Caco-2 (cell line): Measurements from ENCODE around the gene GPATCH8. TPM values are rescaled to one million over a fixed set of nuclear protein-coding genes. Genes with fewer than 3 reads are reported as not detected.

ENCODE experiments used
- BruUV-seq: library from RNA; stranded (reverse); fragments of 400-500 nt; replicated peaks from 2 replicates; lab custom pipeline; 2021; lab: Mats Ljungman, UMichigan
- CTCF ChIA-PET: fragments of 300-600 bp; sonication (Branson Sonifier 250); formaldehyde crosslinking; loops from one replicate; lab custom pipeline; 2022; ENCODE audit warnings: antibody characterized with exemption; lab: Charles Lee
- POLR2A ChIA-PET: fragments of 300-600 bp; sonication (Branson Sonifier 250); formaldehyde crosslinking; loops from one replicate; lab custom pipeline; 2022; ENCODE audit warnings: antibody characterized with exemption; lab: Charles Lee
- DNase-seq, 2 experiments: peaks; one replicate each; pipeline versions ENCODE4 v3.0.0 to v3.0.0-alpha.2; 2020 to 2022
- H3K27me3 ChIP-seq: replicated peaks from 2 replicates; pipeline ENCODE4 v1.6.0; 2011; ENCODE audit warnings: low read length; ENCODE audit not compliant: control insufficient read depth, insufficient read depth
- H3K36me3 ChIP-seq: 2 replicates; pipeline ENCODE4 v1.5.1; 2011; ENCODE audit warnings: low read length; ENCODE audit not compliant: control insufficient read depth, insufficient read depth
- H3K4me1 ChIP-seq: fragments of 250-450 bp; sonication (Bioruptor Pico); 2 replicates; pipeline ENCODE4 v1.5.1; 2020; ENCODE audit warnings: mild to moderate bottlenecking
- H3K4me3 ChIP-seq: 2 replicates; pipeline ENCODE4 v1.5.1; 2011; ENCODE audit warnings: low read depth, mild to moderate bottlenecking, control low read depth, low read length
- H3K9me3 ChIP-seq: fragments of 250-450 bp; sonication (Bioruptor Pico); 2 replicates; pipeline ENCODE4 v1.5.1; 2020; ENCODE audit warnings: mild to moderate bottlenecking, moderate library complexity
- H3K27ac Mint-ChIP-seq: one replicate; pipeline ENCODE4 v1.8.0; 2022; ENCODE audit warnings: mixed read lengths; ENCODE audit not compliant: unreplicated experiment
- H3K27me3 Mint-ChIP-seq: one replicate; pipeline ENCODE4 v1.8.0; 2022; ENCODE audit warnings: mixed read lengths; ENCODE audit not compliant: insufficient read depth, unreplicated experiment
- H3K36me3 Mint-ChIP-seq: one replicate; pipeline ENCODE4 v1.8.0; 2022; ENCODE audit warnings: mild to moderate bottlenecking, mixed read lengths; ENCODE audit not compliant: insufficient read depth, unreplicated experiment
- H3K4me1 Mint-ChIP-seq: one replicate; pipeline ENCODE4 v1.8.0; 2022; ENCODE audit warnings: low read depth, mixed read lengths; ENCODE audit not compliant: unreplicated experiment
- H3K4me3 Mint-ChIP-seq: one replicate; pipeline ENCODE4 v1.8.0; 2022; ENCODE audit warnings: mild to moderate bottlenecking, moderate library complexity, mixed read lengths; ENCODE audit not compliant: unreplicated experiment
- H3K9me3 Mint-ChIP-seq: one replicate; pipeline ENCODE4 v1.8.0; 2022; ENCODE audit warnings: mixed read lengths; ENCODE audit not compliant: unreplicated experiment
- intact Hi-C: fragments of 100-400 bp; cut with micrococcal nuclease; formaldehyde crosslinking; loops from one replicate; pipeline ENCODE4 v1.10.0; 2022; ENCODE audit not compliant: unreplicated experiment
- total RNA-seq: library from RNA; stranded (reverse); gene quantifications from 2 replicates; pipeline ENCODE4 v1.2.3, GENCODE V29; 2022
- TF ChIP-seq, protein P1 (sequence below), 2 experiments: fragments of 200-600 bp in 1 of 2; IDR thresholded peaks; 1 replicate in 1 of 2; 2 replicates in 1 of 2; pipeline versions ENCODE4 v1.5.1 to v1.8.0; 2011 to 2022; ENCODE audit warnings: antibody characterized with exemption in 1 of 2, control low read depth in 1 of 2, inconsistent platforms in 1 of 2, low read depth in 1 of 2, low read length in 1 of 2, mild to moderate bottlenecking in 1 of 2, moderate library complexity in 1 of 2; ENCODE audit not compliant: insufficient read depth in 1 of 2, severe bottlenecking in 1 of 2, unreplicated experiment in 1 of 2

The GPATCH8 gene
- total RNA-seq, 1 experiment from 2014 or later: 53.4 TPM

DNA sequence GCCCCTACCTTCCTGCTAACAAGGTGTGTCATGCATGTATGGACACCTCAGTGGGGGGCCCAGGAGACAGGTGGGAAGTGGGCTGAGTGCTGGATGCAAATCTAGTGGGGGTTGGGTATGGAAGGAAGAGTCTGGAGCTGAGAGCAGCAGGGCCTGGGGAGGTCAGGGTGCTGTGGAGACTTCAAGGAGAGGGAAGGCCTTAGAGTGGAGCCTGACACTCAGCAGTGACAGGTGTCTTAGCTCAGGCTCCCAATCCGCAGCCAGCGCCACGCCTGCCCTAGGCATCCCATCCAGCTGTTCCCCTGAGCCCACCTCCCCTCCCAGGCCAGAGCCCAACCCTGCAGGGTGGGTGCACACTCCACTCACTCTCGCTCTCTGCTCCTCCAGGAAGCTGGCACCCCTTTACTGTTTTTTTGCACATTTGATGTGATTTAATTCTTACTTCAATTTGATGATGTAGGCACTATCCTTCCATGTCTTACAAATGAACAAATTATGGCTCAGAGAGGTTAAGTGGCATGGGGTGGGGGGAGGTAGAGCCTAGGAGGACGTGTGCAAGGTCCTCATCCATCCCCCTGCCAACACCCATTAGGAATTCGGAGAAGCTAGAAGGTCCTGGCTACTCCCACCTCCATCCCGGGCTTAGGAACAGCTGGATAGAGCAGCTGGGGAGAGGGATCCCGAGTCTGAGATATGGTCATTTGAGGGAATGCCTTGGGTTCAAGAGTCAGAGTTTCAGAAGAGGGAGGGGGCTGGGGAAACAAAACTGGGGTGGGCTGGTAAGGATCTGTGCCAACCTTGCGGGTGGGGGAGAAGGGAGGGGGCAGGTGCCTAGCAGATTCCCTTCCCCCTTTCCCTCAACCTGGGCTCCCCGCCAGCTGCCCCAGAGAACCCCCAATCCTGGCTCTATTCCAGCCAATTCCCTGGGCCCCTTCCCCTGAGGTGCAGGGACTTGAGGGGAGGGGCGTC is 141.6 kb downstream of the GPATCH8 start:
- H3K27me3 ChIP-seq: 0 out of 2 replicates have a peak, but pooled peaks cover 1% of the 10 kb centered on the region
- H3K36me3 ChIP-seq: no peaks in the 10 kb centered on the region
- Mint-ChIP-seq H3K9me3 (no peaks in the 10 kb centered on the region), H3K27me3 (peaks cover 5% of the 10 kb centered on the region), H3K27ac (no peak overlapping the region), H3K36me3 (no peaks in the 10 kb centered on the region), H3K4me1 (peaks cover 17% of the 10 kb centered on the region), H3K4me3 (no peak overlapping the region)
- H3K4me1 ChIP-seq: peaks cover 10% of the 10 kb centered on the region; the same call in 1 of the 2 replicates
- no peaks in the 10 kb centered on the region for H3K9me3 ChIP-seq
- BruUV-seq: no TSS peak
- CTCF ChIA-PET: interaction anchor here (0.8 to 1.8 kb wide), 3 partner anchors 10 to 162 kb away, joined by 3 to 4 read pairs (median 3); partner anchors contain the start of gene GRN
- peak in 1 of 2 experiments; percentile 37 for DNase-seq
- intact Hi-C loops: no loop called here
- no peak overlapping the region for H3K4me3 ChIP-seq
- TF ChIP-seq, protein P1, sequence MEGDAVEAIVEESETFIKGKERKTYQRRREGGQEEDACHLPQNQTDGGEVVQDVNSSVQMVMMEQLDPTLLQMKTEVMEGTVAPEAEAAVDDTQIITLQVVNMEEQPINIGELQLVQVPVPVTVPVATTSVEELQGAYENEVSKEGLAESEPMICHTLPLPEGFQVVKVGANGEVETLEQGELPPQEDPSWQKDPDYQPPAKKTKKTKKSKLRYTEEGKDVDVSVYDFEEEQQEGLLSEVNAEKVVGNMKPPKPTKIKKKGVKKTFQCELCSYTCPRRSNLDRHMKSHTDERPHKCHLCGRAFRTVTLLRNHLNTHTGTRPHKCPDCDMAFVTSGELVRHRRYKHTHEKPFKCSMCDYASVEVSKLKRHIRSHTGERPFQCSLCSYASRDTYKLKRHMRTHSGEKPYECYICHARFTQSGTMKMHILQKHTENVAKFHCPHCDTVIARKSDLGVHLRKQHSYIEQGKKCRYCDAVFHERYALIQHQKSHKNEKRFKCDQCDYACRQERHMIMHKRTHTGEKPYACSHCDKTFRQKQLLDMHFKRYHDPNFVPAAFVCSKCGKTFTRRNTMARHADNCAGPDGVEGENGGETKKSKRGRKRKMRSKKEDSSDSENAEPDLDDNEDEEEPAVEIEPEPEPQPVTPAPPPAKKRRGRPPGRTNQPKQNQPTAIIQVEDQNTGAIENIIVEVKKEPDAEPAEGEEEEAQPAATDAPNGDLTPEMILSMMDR (IDR thresholded peaks at IDR 0.05; ENCODE audit: insufficient read depth in 1 of 2, low read depth in 1 of 2, low read length in 1 of 2, severe bottlenecking in 1 of 2, unreplicated experiment in 1 of 2): no peak
- POLR2A ChIA-PET: interaction anchor here (1.0 kb wide), 1 partner anchor 16 kb away, joined by 3 read pairs; no protein-coding TSS in a partner anchor

DNA sequence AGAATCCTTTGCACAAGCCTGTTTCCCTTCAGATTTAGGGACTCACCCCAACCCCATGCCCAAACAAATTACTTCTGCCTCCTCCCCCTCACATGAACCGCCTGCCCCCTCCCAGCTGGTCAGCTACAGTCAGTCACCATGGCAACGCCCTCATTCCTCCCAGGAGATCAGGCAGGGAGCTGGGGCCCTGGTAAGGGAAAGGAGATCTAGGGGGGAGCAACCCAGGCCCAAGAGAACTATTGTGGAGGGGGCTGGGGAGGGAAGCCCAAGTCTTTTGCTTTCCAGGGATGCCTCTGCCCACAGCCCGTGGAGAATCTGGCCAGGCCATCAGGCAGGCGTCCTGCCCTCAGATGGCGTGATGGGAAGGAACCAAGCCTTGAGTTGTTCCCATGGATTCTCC is 142.4 kb downstream of the GPATCH8 start:
- Histone ChIP-seq H3K36me3 (no peaks in the 10 kb centered on the region), H3K27me3 (0 out of 2 replicates have a peak, but pooled peaks cover 1% of the 10 kb centered on the region), H3K4me3 (no peak overlapping the region), H3K9me3 (no peaks in the 10 kb centered on the region), H3K4me1 (peaks cover 10% of the 10 kb centered on the region; the same call in 1 of the 2 replicates)
- no peaks in the 10 kb centered on the region for H3K36me3 Mint-ChIP-seq
- TF ChIP-seq, protein P1 (IDR thresholded peaks at IDR 0.05; ENCODE audit: insufficient read depth in 1 of 2, low read depth in 1 of 2, low read length in 1 of 2, severe bottlenecking in 1 of 2, unreplicated experiment in 1 of 2): no peak
- ChIA-PET CTCF (interaction anchor here (1.5 kb wide), 1 partner anchor 15 kb away, joined by 3 read pairs; the partner anchor contains the start of gene GRN), POLR2A (interaction anchor here (1.0 kb wide), 1 partner anchor 15 kb away, joined by 3 read pairs; no protein-coding TSS in a partner anchor)
- H3K4me3 Mint-ChIP-seq: no peak overlapping the region
- peak; percentile 38 to 52 for DNase-seq
- intact Hi-C loops: no loop called here
- no TSS peak for BruUV-seq
- H3K4me1 Mint-ChIP-seq: peaks cover 17% of the 10 kb centered on the region
- peaks cover 3% of the 10 kb centered on the region for H3K27me3 Mint-ChIP-seq
- H3K27ac Mint-ChIP-seq: peak overlapping the region; percentile 53
- no peaks in the 10 kb centered on the region for H3K9me3 Mint-ChIP-seq

DNA sequence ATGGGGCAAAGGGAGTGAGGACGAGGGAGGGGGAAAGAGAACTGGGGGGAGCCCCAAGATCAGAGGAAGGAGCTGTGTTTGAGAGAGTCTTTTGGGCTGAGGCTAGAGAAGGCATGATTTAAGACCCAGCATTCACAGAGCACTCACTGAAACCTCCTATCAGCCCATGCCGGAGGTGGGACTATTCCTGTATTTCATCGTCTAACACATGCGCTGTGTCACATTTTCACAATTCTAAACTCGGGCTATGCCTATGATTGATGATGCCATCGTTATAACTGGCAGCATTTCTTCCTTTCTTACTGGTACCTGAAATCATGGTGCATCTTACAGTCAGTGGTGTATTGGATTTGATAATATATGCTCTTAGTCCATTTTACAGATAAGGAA is 143.1 kb downstream of the GPATCH8 start:
- Mint-ChIP-seq H3K27ac (peak overlapping the region; percentile 53), H3K4me1 (peaks cover 17% of the 10 kb centered on the region), H3K9me3 (no peaks in the 10 kb centered on the region), H3K36me3 (no peaks in the 10 kb centered on the region), H3K27me3 (peaks cover 3% of the 10 kb centered on the region), H3K4me3 (no peak overlapping the region)
- TF ChIP-seq, protein P1 (IDR thresholded peaks at IDR 0.05; ENCODE audit: insufficient read depth in 1 of 2, low read depth in 1 of 2, low read length in 1 of 2, severe bottlenecking in 1 of 2, unreplicated experiment in 1 of 2): no peak
- intact Hi-C loops: no loop called here
- DNase-seq: no peak
- H3K27me3 ChIP-seq: 0 out of 2 replicates have a peak, but pooled peaks cover 1% of the 10 kb centered on the region
- no peaks in the 10 kb centered on the region for H3K36me3 ChIP-seq
- BruUV-seq: no TSS peak
- ChIA-PET POLR2A (no interaction called here), CTCF (interaction anchor here (0.6 to 1.5 kb wide), 2 partner anchors 15 to 147 kb away, joined by 3 to 4 read pairs; partner anchors contain the start of gene GRN)
- no peak overlapping the region for H3K4me3 ChIP-seq
- no peaks in the 10 kb centered on the region for H3K9me3 ChIP-seq
- peaks cover 10% of the 10 kb centered on the region; the same call in 1 of the 2 replicates for H3K4me1 ChIP-seq
